GM12878 (cell line): Measurements from ENCODE around the gene UNKL.

Experiments used
- CEBPB ChIP-seq, 2 experiments: fragments of 150-350 bp in 1 of 2; IDR thresholded peaks; 2 replicates each; pipeline ENCODE4 v1.6.1; 2012 to 2014; ENCODE audit warnings: low read depth in 2 of 2, low read length in 2 of 2, borderline replicate concordance in 1 of 2, inconsistent platforms in 1 of 2
- CTCF ChIP-seq, 3 experiments: IDR thresholded peaks in 2 of 3; conservative IDR thresholded peaks in 1 of 3; 2 replicates each; pipeline ENCODE4 v1.5.1; 2011; ENCODE audit warnings: low read depth in 3 of 3, low read length in 3 of 3, mild to moderate bottlenecking in 3 of 3, control low read depth in 2 of 3, moderate library complexity in 2 of 3, inconsistent platforms in 1 of 3, mixed read lengths in 1 of 3; ENCODE audit not compliant: control insufficient read depth in 2 of 3, insufficient read depth in 1 of 3; ENCODE audit errors: extremely low read depth in 1 of 3
- NFYA ChIP-seq: IDR thresholded peaks from 2 replicates; pipeline ENCODE4 v1.6.1; 2011; ENCODE audit warnings: low read depth, mild to moderate bottlenecking, low read length, improper control_type of control experiment, borderline replicate concordance
- POLR2A ChIP-seq: IDR thresholded peaks from 2 replicates; pipeline ENCODE4 v1.6.1; 2011; ENCODE audit warnings: low read depth, mild to moderate bottlenecking, low read length
- RCOR1 ChIP-seq: conservative IDR thresholded peaks from 2 replicates; pipeline ENCODE4 v1.6.1; 2012; ENCODE audit warnings: low read depth, low read length, improper control_type of control experiment
- RFX5 ChIP-seq: IDR thresholded peaks from 2 replicates; pipeline ENCODE4 v1.6.1; 2011; ENCODE audit warnings: low read depth, low read length, improper control_type of control experiment
- ZNF384 ChIP-seq: IDR thresholded peaks from 2 replicates; pipeline ENCODE4 v1.6.1; 2012; ENCODE audit warnings: low read depth, mild to moderate bottlenecking, low read length, improper control_type of control experiment, borderline replicate concordance

- TF ChIP-seq POLR2A, result no peak
- no peak for TF ChIP-seq NFYA
- TF ChIP-seq CEBPB (IDR thresholded peaks at IDR 0.05; ENCODE audit: borderline replicate concordance in 1 of 2, low read depth in 2 of 2, low read length in 2 of 2), result no peak
- TF ChIP-seq RCOR1, result no peak
- no peak for TF ChIP-seq CTCF (IDR thresholded peaks at IDR 0.05 in 2 of 3, conservative IDR thresholded peaks at IDR 0.05 in 1 of 3; ENCODE audit: control insufficient read depth in 2 of 3, extremely low read depth in 1 of 3, insufficient read depth in 1 of 3, low read depth in 3 of 3, low read length in 3 of 3)
- TF ChIP-seq RFX5, result no peak
- TF ChIP-seq ZNF384, result no peak
These were observed 20.4 kb upstream of the UNKL start for GRCh38 chr16:1434644-1435592.
